NCI-H128 (cell line): Measurements from ENCODE around the gene RMND5B.
A peak's percentile ranks its signal among the peaks of the same experiment; 100 is the strongest.
"Not testable (repeated sequence)": the region's sequence is repeated elsewhere in the genome, so short reads cannot be mapped to it uniquely, and the experiment has no call there.

Source experiments
- DNase-seq: peaks from one replicate; lab custom pipeline; 2025; ENCODE audit not compliant: unreplicated experiment; lab: John Stamatoyannopoulos, UW

Gene RMND5B

GRCh38 chr5:178163772-178164735 is 33.2 kb downstream of the RMND5B start:
- DNase-seq, result peak; percentile 85

GRCh38 chr5:178165581-178165980 is 34.8 kb downstream of the RMND5B start:
- DNase-seq, result no peak

GRCh38 chr5:178170455-178170854 is 39.6 kb downstream of the RMND5B start:
- DNase-seq, result no peak

- no peak for DNase-seq
Observed at GRCh38 chr5:178174456-178174855, 43.6 kb downstream of the RMND5B start.

- DNase-seq, result no peak
Observed at GRCh38 chr5:178176791-178177190, 46.0 kb downstream of the RMND5B start.

- no peak for DNase-seq
Observed at GRCh38 chr5:178177569-178177968, 46.8 kb downstream of the RMND5B start.

GRCh38 chr5:178180141-178180863 is 49.5 kb downstream of the RMND5B start:
- no peak for DNase-seq

GRCh38 chr5:178182158-178182876 is 51.5 kb downstream of the RMND5B start:
- DNase-seq, result no peak

GRCh38 chr5:178186427-178186826 is 55.6 kb downstream of the RMND5B start:
- no peak for DNase-seq

GRCh38 chr5:178187014-178187413 is 56.2 kb downstream of the RMND5B start, which contains the start of gene GMCL2:
GMCL2 (minus strand) TSS chr5:178187371; CDS start chr5:178187299, 72 bp downstream.
- no peak for DNase-seq

- no peak for DNase-seq
Observed at GRCh38 chr5:178189433-178189832, 58.6 kb downstream of the RMND5B start.

- no peak for DNase-seq
Observed at GRCh38 chr5:178191661-178192060, 60.8 kb downstream of the RMND5B start.

GRCh38 chr5:178192244-178192643 is 61.4 kb downstream of the RMND5B start:
- no peak for DNase-seq

GRCh38 chr5:178192787-178193186 is 62.0 kb downstream of the RMND5B start:
- DNase-seq, result no peak

GRCh38 chr5:178193251-178193809 is 62.5 kb downstream of the RMND5B start:
- DNase-seq, result no peak

- DNase-seq, result no peak
Observed at GRCh38 chr5:178194026-178194425, 63.2 kb downstream of the RMND5B start.

- DNase-seq, result no peak
Observed at GRCh38 chr5:178196281-178196812, 65.5 kb downstream of the RMND5B start.

- DNase-seq, result no peak
Observed at GRCh38 chr5:178196986-178197385, 66.2 kb downstream of the RMND5B start.

- DNase-seq, result not testable (repeated sequence)
Observed at GRCh38 chr5:178198151-178198550, 67.3 kb downstream of the RMND5B start.

GRCh38 chr5:178198706-178199105 is 67.9 kb downstream of the RMND5B start:
- DNase-seq, result no peak
